ENCODE results near the gene RAB26. TPM values are rescaled to one million over a fixed set of nuclear protein-coding genes. Genes with fewer than 3 reads are reported as not detected.
"Not testable (repeated sequence)": the region's sequence is repeated elsewhere in the genome, so short reads cannot be mapped to it uniquely, and the experiment has no call there.

The RAB26 gene
- total and polyA plus RNA-seq, 2 donors from 2014 or later: 1.5 to 3.0 TPM

GRCh38 chr16:2129890-2130447 is 18.5 kb upstream of the RAB26 start:
- H3K27me3 ChIP-seq (ENCODE audit: control insufficient read depth, insufficient read depth, low read length); intact Hi-C loops (cut with DNase I); H3K4me3 ChIP-seq (ENCODE audit: low read length in 3 of 3); FAIRE-seq; H3K27ac ChIP-seq (ENCODE audit: low read depth in 2 of 2, low read length in 2 of 2); H3K9ac ChIP-seq (ENCODE audit: low read length in 3 of 3); H3K9me3 ChIP-seq (ENCODE audit: control insufficient read depth in 2 of 3, insufficient read depth in 1 of 3, low read length in 3 of 3); H3K36me3 ChIP-seq (ENCODE audit: control insufficient read depth in 2 of 3, insufficient read depth in 3 of 3, low read length in 3 of 3): not testable (repeated sequence)
- peak in 1 of 5 donors; percentile 59 for DNase-seq
- H3K4me1 ChIP-seq (ENCODE audit: control insufficient read depth in 2 of 3, insufficient read depth in 2 of 3, low read depth in 1 of 3, low read length in 3 of 3): peaks cover 0 to 16% (median 0%) of the 10 kb centered on the region in 3 donors

GRCh38 chr16:2133797-2134196 is 14.6 kb upstream of the RAB26 start:
- H3K27me3 ChIP-seq (ENCODE audit: control insufficient read depth, insufficient read depth, low read length); H3K36me3 ChIP-seq (ENCODE audit: control insufficient read depth in 2 of 3, insufficient read depth in 3 of 3, low read length in 3 of 3); H3K27ac ChIP-seq (ENCODE audit: low read depth in 2 of 2, low read length in 2 of 2); intact Hi-C loops (cut with DNase I); H3K9me3 ChIP-seq (ENCODE audit: control insufficient read depth in 2 of 3, insufficient read depth in 1 of 3, low read length in 3 of 3); H3K4me3 ChIP-seq (ENCODE audit: low read length in 3 of 3); H3K9ac ChIP-seq (ENCODE audit: low read length in 3 of 3); FAIRE-seq; H3K4me1 ChIP-seq (ENCODE audit: control insufficient read depth in 2 of 3, insufficient read depth in 2 of 3, low read depth in 1 of 3, low read length in 3 of 3): not testable (repeated sequence)
- peak in 1 of 5 donors; percentile 58 for DNase-seq

- intact Hi-C loops (cut with DNase I); H3K36me3 ChIP-seq (ENCODE audit: control insufficient read depth in 2 of 3, insufficient read depth in 3 of 3, low read length in 3 of 3); H3K4me3 ChIP-seq (ENCODE audit: low read length in 3 of 3); FAIRE-seq; H3K4me1 ChIP-seq (ENCODE audit: control insufficient read depth in 2 of 3, insufficient read depth in 2 of 3, low read depth in 1 of 3, low read length in 3 of 3); H3K27me3 ChIP-seq (ENCODE audit: control insufficient read depth, insufficient read depth, low read length); H3K9me3 ChIP-seq (ENCODE audit: control insufficient read depth in 2 of 3, insufficient read depth in 1 of 3, low read length in 3 of 3); H3K27ac ChIP-seq (ENCODE audit: low read depth in 2 of 2, low read length in 2 of 2); H3K9ac ChIP-seq (ENCODE audit: low read length in 3 of 3): not testable (repeated sequence)
- DNase-seq: peak in 2 of 5 donors; percentile 58 to 75
Measured at GRCh38 chr16:2135071-2135470, 13.4 kb upstream of the RAB26 start.

- H3K4me1 ChIP-seq (ENCODE audit: control insufficient read depth in 2 of 3, insufficient read depth in 2 of 3, low read depth in 1 of 3, low read length in 3 of 3); H3K27ac ChIP-seq (ENCODE audit: low read depth in 2 of 2, low read length in 2 of 2); intact Hi-C loops (cut with DNase I); H3K27me3 ChIP-seq (ENCODE audit: control insufficient read depth, insufficient read depth, low read length); H3K9ac ChIP-seq (ENCODE audit: low read length in 3 of 3); H3K9me3 ChIP-seq (ENCODE audit: control insufficient read depth in 2 of 3, insufficient read depth in 1 of 3, low read length in 3 of 3); H3K36me3 ChIP-seq (ENCODE audit: control insufficient read depth in 2 of 3, insufficient read depth in 3 of 3, low read length in 3 of 3): not testable (repeated sequence)
- H3K4me3 ChIP-seq (ENCODE audit: low read length in 3 of 3): peak within 1 kb of the TSS in 2 of 3 donors; percentile 21 to 30
- FAIRE-seq (peak; percentile 94), DNase-seq (peak; percentile 91 to 99 (median 94))
Measured at GRCh38 chr16:2135770-2136490, 12.5 kb upstream of the RAB26 start, which contains the start of gene PKD1. Gene PKD1 (minus strand): TSS chr16:2135898. CDS start chr16:2135689, 209 bp downstream.

GRCh38 chr16:2142942-2143877 is 5.2 kb upstream of the RAB26 start:
- Histone ChIP-seq H3K27me3 (ENCODE audit: control insufficient read depth, insufficient read depth, low read length) (no peaks in the 10 kb centered on the region), H3K4me3 (ENCODE audit: low read length in 3 of 3) (no peak overlapping the region), H3K36me3 (ENCODE audit: control insufficient read depth in 2 of 3, insufficient read depth in 3 of 3, low read length in 3 of 3) (no peaks in the 10 kb centered on the region), H3K4me1 (ENCODE audit: control insufficient read depth in 2 of 3, insufficient read depth in 2 of 3, low read depth in 1 of 3, low read length in 3 of 3) (peaks cover 0 to 6% (median 0%) of the 10 kb centered on the region in 3 donors), H3K9ac (ENCODE audit: low read length in 3 of 3) (no peak overlapping the region), H3K9me3 (ENCODE audit: control insufficient read depth in 2 of 3, insufficient read depth in 1 of 3, low read length in 3 of 3) (no peaks in the 10 kb centered on the region), H3K27ac (ENCODE audit: low read depth in 2 of 2, low read length in 2 of 2) (no peak overlapping the region)
- DNase-seq (no peak), FAIRE-seq (no peak)
- intact Hi-C loops (cut with DNase I): loop anchor here (10.0 kb wide), 1 partner anchor 118 kb away; the partner anchor contains the start of gene NHERF2
- TF ChIP-seq CTCF (IDR thresholded peaks at IDR 0.05; ENCODE audit: borderline replicate concordance, extremely low read depth, insufficient read depth): no peak
